GM21367 (cell line): ENCODE results near the gene SSBP1.
"Not testable (repeated sequence)": the region's sequence is repeated elsewhere in the genome, so short reads cannot be mapped to it uniquely, and the experiment has no call there.

Experiments used
- ATAC-seq: cut with Tn5 transposase; IDR thresholded peaks from one replicate; pipeline ENCODE4 v1.9.1; 2021; ENCODE audit not compliant: unreplicated experiment

SSBP1 gene

GRCh38 chr7:141763797-141764196, 25.6 kb downstream of the SSBP1 start, which contains the start of gene TAS2R3:
TSS of gene TAS2R3 (plus strand) at chr7:141764097. CDS start at chr7:141764159, 62 bp downstream.
- no peak for ATAC-seq

GRCh38 chr7:141770083-141770583, 32.0 kb downstream of the SSBP1 start:
- not testable (repeated sequence) for ATAC-seq

GRCh38 chr7:141776374-141776773, 38.2 kb downstream of the SSBP1 start, which contains the start of gene TAS2R4:
TSS of gene TAS2R4 (plus strand) at chr7:141776674. CDS start at chr7:141778489, 1,815 bp downstream.
- ATAC-seq, result no peak

- ATAC-seq, result peak; percentile 90
Observed at GRCh38 chr7:141785706-141786552, 47.8 kb downstream of the SSBP1 start.

- no peak for ATAC-seq
Observed at GRCh38 chr7:141788296-141788695, 50.1 kb downstream of the SSBP1 start.

- ATAC-seq, result no peak
Observed at GRCh38 chr7:141789917-141790316, 51.8 kb downstream of the SSBP1 start, which contains the start of gene TAS2R5. TSS of gene TAS2R5 (plus strand) at chr7:141790217. CDS start at chr7:141790362, 145 bp downstream.

GRCh38 chr7:141792526-141792925, 54.4 kb downstream of the SSBP1 start:
- no peak for ATAC-seq
